Measurements from ENCODE around the gene ELANE.
"Not testable (repeated sequence)": the region's sequence is repeated elsewhere in the genome, so short reads cannot be mapped to it uniquely, and the experiment has no call there.

Gene ELANE

GRCh38 chr19:845707-846521 is 6.2 kb upstream of the ELANE start:
- TF ChIP-seq, protein P1, sequence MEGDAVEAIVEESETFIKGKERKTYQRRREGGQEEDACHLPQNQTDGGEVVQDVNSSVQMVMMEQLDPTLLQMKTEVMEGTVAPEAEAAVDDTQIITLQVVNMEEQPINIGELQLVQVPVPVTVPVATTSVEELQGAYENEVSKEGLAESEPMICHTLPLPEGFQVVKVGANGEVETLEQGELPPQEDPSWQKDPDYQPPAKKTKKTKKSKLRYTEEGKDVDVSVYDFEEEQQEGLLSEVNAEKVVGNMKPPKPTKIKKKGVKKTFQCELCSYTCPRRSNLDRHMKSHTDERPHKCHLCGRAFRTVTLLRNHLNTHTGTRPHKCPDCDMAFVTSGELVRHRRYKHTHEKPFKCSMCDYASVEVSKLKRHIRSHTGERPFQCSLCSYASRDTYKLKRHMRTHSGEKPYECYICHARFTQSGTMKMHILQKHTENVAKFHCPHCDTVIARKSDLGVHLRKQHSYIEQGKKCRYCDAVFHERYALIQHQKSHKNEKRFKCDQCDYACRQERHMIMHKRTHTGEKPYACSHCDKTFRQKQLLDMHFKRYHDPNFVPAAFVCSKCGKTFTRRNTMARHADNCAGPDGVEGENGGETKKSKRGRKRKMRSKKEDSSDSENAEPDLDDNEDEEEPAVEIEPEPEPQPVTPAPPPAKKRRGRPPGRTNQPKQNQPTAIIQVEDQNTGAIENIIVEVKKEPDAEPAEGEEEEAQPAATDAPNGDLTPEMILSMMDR (IDR thresholded peaks at IDR 0.05; ENCODE audit: insufficient read depth, low read depth, low read length, missing control alignments), result no peak
- no peak for DNase-seq (ENCODE audit: low read depth)
- no peak overlapping the region for H3K4me3 ChIP-seq (ENCODE audit: low read length)

- DNase-seq (ENCODE audit: low read depth), result no peak
- H3K4me3 ChIP-seq (ENCODE audit: low read length), result no peak overlapping the region
- TF ChIP-seq, protein P1 (IDR thresholded peaks at IDR 0.05; ENCODE audit: insufficient read depth, low read depth, low read length, missing control alignments), result no peak
Observed at GRCh38 chr19:848386-848921, 3.6 kb upstream of the ELANE start.

GRCh38 chr19:849195-849594 is 2.9 kb upstream of the ELANE start:
- not testable (repeated sequence) for H3K4me3 ChIP-seq (ENCODE audit: low read length); DNase-seq (ENCODE audit: low read depth)

- TF ChIP-seq, protein P1 (IDR thresholded peaks at IDR 0.05; ENCODE audit: insufficient read depth, low read depth, low read length, missing control alignments), result no peak
- H3K4me3 ChIP-seq (ENCODE audit: low read length), result no peak overlapping the region
- DNase-seq (ENCODE audit: low read depth), result peak; percentile 33
Observed at GRCh38 chr19:850221-850978, 1.7 kb upstream of the ELANE start.

- no peak overlapping the region for H3K4me3 ChIP-seq (ENCODE audit: low read length)
- TF ChIP-seq, protein P1 (IDR thresholded peaks at IDR 0.05; ENCODE audit: insufficient read depth, low read depth, low read length, missing control alignments), result no peak
- DNase-seq (ENCODE audit: low read depth), result no peak
Observed at GRCh38 chr19:850979-851335, 1.1 kb upstream of the ELANE start.

GRCh38 chr19:853014-853585 is 997 bp downstream of the ELANE start:
- no peak for DNase-seq (ENCODE audit: low read depth)
- no peak overlapping the region for H3K4me3 ChIP-seq (ENCODE audit: low read length)
- TF ChIP-seq, protein P1 (IDR thresholded peaks at IDR 0.05; ENCODE audit: insufficient read depth, low read depth, low read length, missing control alignments), result no peak

GRCh38 chr19:853614-854220 is 1.6 kb downstream of the ELANE start:
- not testable (repeated sequence) for H3K4me3 ChIP-seq (ENCODE audit: low read length); DNase-seq (ENCODE audit: low read depth)

All from epithelial cell of esophagus (primary cell).